ENCODE results near the gene MEX3A. TPM values are rescaled to one million over a fixed set of nuclear protein-coding genes. Genes with fewer than 3 reads are reported as not detected.

The MEX3A gene
- total and polyA plus RNA-seq, 8 donors: 0.86 to 59.0 (median 48.8) TPM

- DNase-seq (no peak), ATAC-seq (no peak)
- H3K4me1 ChIP-seq: peaks cover 0 to 8% of the 10 kb centered on the region in 2 donors
- TF ChIP-seq, protein P1, sequence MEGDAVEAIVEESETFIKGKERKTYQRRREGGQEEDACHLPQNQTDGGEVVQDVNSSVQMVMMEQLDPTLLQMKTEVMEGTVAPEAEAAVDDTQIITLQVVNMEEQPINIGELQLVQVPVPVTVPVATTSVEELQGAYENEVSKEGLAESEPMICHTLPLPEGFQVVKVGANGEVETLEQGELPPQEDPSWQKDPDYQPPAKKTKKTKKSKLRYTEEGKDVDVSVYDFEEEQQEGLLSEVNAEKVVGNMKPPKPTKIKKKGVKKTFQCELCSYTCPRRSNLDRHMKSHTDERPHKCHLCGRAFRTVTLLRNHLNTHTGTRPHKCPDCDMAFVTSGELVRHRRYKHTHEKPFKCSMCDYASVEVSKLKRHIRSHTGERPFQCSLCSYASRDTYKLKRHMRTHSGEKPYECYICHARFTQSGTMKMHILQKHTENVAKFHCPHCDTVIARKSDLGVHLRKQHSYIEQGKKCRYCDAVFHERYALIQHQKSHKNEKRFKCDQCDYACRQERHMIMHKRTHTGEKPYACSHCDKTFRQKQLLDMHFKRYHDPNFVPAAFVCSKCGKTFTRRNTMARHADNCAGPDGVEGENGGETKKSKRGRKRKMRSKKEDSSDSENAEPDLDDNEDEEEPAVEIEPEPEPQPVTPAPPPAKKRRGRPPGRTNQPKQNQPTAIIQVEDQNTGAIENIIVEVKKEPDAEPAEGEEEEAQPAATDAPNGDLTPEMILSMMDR (IDR thresholded peaks at IDR 0.05): no peak
- H3K27ac ChIP-seq: no peak overlapping the region
- H3K4me3 ChIP-seq: no peak overlapping the region
- H3K27me3 ChIP-seq: no peaks in the 10 kb centered on the region
- intact Hi-C loops (cut with DNase I): no loop called here
- H3K36me3 ChIP-seq: peaks cover 0 to 5% of the 10 kb centered on the region in 2 donors
- H3K9me3 ChIP-seq: no peaks in the 10 kb centered on the region
Measured at GRCh38 chr1:156069490-156070455, 12.5 kb downstream of the MEX3A start.

DNA sequence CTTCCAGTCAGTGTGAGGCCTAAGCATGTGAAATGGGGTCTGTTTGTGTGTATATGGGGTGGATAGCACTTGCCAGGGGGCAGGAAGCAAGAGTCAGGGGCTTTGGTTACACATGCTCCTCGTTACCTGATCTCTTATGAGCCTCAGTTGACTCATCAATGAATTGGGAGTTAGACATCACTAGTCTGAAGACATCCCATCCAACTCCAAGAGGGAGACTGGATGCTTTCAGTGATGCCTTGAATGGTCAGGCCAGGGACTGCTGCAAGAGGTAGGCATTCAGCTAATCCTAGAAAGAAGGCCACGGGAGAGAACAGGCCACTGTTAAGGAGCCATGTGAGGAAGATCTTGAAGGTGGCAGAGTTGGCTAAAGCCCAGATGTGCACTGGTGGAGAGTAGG lies 15.0 kb downstream of the MEX3A start:
- H3K9me3 ChIP-seq: no peaks in the 10 kb centered on the region
- DNase-seq (no peak), ATAC-seq (no peak)
- H3K36me3 ChIP-seq: peaks cover 0 to 5% of the 10 kb centered on the region in 2 donors
- peaks cover 0 to 5% of the 10 kb centered on the region in 2 donors for H3K4me1 ChIP-seq
- H3K4me3 ChIP-seq: no peak overlapping the region
- H3K27ac ChIP-seq: no peak overlapping the region
- TF ChIP-seq, protein P1 (IDR thresholded peaks at IDR 0.05): no peak
- no peaks in the 10 kb centered on the region for H3K27me3 ChIP-seq
- intact Hi-C loops (cut with DNase I): no loop called here

GRCh38 chr1:156065871-156066270 lies 16.4 kb downstream of the MEX3A start:
- H3K4me3 ChIP-seq: no peak overlapping the region
- H3K27me3 ChIP-seq: no peaks in the 10 kb centered on the region
- intact Hi-C loops (cut with DNase I): no loop called here
- DNase-seq: no peak
- TF ChIP-seq, protein P1 (IDR thresholded peaks at IDR 0.05): no peak
- no peak for ATAC-seq
- no peaks in the 10 kb centered on the region for H3K9me3 ChIP-seq
- H3K36me3 ChIP-seq: peaks cover 0 to 5% of the 10 kb centered on the region in 2 donors
- H3K27ac ChIP-seq: no peak overlapping the region
- H3K4me1 ChIP-seq: peaks cover 0 to 5% of the 10 kb centered on the region in 2 donors

DNA sequence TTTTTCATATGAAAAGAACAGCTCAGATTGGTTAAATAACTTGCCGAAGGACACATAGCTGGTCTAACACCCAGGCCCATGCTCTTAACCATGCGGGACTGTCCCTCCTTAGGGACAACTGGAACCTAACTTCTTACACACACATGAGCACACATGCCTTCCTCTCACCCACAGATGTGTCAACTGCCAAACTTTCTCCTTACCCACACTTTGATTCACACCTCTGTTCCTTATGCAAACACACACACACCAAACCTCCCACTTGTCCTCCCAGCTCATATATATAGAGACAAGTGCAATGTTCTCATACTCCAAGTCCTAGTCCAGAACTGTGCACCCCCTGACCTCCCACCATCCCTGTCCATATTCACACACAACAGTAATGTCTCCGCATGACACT lies 17.1 kb downstream of the MEX3A start:
- intact Hi-C loops (cut with DNase I): no loop called here
- peaks cover 0 to 5% of the 10 kb centered on the region in 2 donors for H3K4me1 ChIP-seq
- H3K27ac ChIP-seq: no peak overlapping the region
- ATAC-seq: no peak
- H3K36me3 ChIP-seq: peaks cover 0 to 5% of the 10 kb centered on the region in 2 donors
- H3K27me3 ChIP-seq: no peaks in the 10 kb centered on the region
- TF ChIP-seq, protein P1 (IDR thresholded peaks at IDR 0.05): no peak
- H3K4me3 ChIP-seq: no peak overlapping the region
- no peaks in the 10 kb centered on the region for H3K9me3 ChIP-seq
- DNase-seq: no peak

GRCh38 chr1:156064615-156065014 lies 17.6 kb downstream of the MEX3A start:
- intact Hi-C loops (cut with DNase I): no loop called here
- Histone ChIP-seq H3K4me1 (peaks cover 0 to 5% of the 10 kb centered on the region in 2 donors), H3K4me3 (no peak overlapping the region), H3K27ac (no peak overlapping the region), H3K36me3 (peaks cover 0 to 1% of the 10 kb centered on the region in 2 donors), H3K9me3 (no peaks in the 10 kb centered on the region), H3K27me3 (no peaks in the 10 kb centered on the region)
- TF ChIP-seq, protein P1 (IDR thresholded peaks at IDR 0.05): no peak
- DNase-seq: no peak
- no peak for ATAC-seq

All from left lung (tissue), 10 donors.